ENCODE measurements around the gene CUL4A.
"Not testable (repeated sequence)": the region's sequence is repeated elsewhere in the genome, so short reads cannot be mapped to it uniquely, and the experiment has no call there.

The CUL4A gene

GRCh38 chr13:113209336-113209758, at the start of gene CUL4A:
Gene CUL4A, plus strand, starts transcription at chr13:113209613. Its CDS starts 15 bp downstream, at chr13:113209628.
- no peak for FAIRE-seq
- peak; percentile 30 for DNase-seq (ENCODE audit: low spot score)

DNA sequence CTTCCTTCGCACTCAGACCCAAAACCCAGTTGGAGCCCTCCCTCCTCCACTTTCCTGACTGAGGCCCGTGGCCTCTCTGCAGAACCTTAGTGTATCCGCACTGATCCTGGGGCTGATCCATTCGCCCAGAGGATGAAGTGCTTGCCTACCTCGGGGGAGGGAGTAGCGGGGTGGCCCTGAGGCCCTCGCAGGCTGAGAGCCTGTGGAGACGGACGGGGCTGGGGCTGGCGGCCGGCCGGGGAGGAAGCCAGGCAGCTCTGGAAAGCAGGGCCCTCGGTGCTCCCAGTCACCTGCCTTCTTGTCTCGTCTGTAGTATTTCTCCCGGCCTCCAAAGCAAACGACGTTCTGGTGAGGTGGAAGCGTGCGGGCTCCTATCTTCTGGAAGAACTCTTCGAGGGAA, 49.7 kb upstream of the CUL4A start:
- no peak for DNase-seq (ENCODE audit: low spot score)
- no peak for FAIRE-seq

DNA sequence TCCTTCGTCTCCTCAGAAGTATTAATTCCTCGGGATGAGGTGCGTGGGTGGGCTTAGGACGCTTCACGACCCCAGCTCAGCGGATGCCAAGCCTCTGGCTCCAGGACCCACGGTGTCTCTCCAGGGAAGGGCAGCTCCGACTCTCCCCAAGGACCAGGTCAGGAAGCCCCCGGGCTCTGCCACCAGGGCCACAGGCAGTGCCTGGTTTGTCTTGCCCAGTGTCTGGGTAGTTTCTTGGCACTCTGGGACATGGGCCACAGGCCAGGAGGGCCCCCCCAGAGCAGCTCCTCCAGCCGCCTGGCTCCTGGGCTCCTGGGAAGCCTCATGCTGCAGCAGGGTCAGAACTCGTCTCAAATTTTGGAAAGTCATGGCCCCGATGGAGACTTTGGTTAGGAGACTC, 48.4 kb upstream of the CUL4A start:
- FAIRE-seq (no peak), DNase-seq (ENCODE audit: low spot score) (no peak)

GRCh38 chr13:113161433-113161832, 48.0 kb upstream of the CUL4A start:
- FAIRE-seq (no peak), DNase-seq (ENCODE audit: low spot score) (no peak)

DNA sequence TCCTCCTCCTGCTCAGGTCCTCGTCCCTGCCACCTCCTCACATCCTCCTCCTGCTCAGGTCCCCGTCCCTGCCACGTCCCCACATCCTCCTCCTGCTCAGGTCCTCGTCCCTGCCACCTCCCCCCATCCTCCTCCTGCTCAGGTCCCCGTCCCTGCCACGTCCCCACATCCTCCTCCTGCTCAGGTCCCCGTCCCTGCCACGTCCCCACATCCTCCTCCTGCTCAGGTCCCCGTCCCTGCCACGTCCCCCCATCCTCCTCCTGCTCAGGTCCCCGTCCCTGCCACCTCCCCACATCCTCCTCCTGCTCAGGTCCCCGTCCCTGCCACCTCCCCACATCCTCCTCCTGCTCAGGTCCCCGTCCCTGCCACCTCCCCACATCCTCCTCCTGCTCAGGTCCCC, 47.4 kb upstream of the CUL4A start:
- DNase-seq (ENCODE audit: low spot score), result not testable (repeated sequence)

GRCh38 chr13:113162783-113163685, 46.4 kb upstream of the CUL4A start:
- FAIRE-seq, result no peak
- no peak for DNase-seq (ENCODE audit: low spot score)

More for the DNA sequence above, 47.4 kb upstream of the CUL4A start:
- FAIRE-seq, result not testable (repeated sequence)

GRCh38 chr13:113164492-113164891, 44.9 kb upstream of the CUL4A start:
- FAIRE-seq (no peak), DNase-seq (ENCODE audit: low spot score) (no peak)

- FAIRE-seq, result no peak
- DNase-seq (ENCODE audit: low spot score), result no peak
These were observed 43.1 kb upstream of the CUL4A start for GRCh38 chr13:113166266-113166665.

DNA sequence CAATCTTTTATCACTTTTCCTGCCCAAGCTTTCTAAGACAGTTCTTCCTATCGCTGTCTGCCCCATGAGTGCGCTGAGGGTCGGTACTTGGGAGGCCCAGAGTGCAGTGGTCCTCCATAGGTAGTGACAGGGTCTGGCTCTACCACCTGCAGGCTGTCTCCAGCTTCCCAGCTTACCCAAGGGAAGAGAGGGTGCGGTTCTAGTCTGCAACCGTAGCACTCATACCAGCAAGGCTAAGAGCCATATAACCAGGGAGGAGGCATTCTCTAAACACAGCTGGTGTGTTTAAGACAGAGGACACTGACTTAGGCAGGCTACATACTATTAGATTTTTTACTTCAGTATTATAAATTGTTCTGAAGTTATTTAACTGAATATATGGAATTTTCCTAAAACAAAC, 42.7 kb upstream of the CUL4A start:
- FAIRE-seq (no peak), DNase-seq (ENCODE audit: low spot score) (no peak)

DNA sequence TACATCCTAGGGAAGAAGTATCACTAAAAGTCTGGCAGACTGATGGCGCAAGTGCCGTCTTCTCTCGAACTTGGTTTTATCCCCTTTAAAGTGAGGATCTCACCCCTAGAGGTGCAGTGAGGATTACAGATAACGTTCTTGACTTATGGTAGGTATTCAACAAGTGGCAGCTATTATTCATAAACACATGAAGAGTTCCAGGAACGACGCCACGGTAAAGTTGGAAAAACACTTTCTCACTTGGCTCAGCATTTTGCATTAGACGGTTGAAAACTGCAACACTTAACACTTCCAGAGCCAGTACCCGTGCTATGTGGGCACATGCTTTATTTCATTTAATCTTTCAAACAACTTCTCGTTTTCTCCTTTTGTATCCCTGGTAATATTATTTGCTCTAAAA, 42.3 kb upstream of the CUL4A start:
- FAIRE-seq, result no peak
- no peak for DNase-seq (ENCODE audit: low spot score)

GRCh38 chr13:113167575-113167974, 41.8 kb upstream of the CUL4A start:
- FAIRE-seq, result no peak
- no peak for DNase-seq (ENCODE audit: low spot score)

- no peak for DNase-seq (ENCODE audit: low spot score)
- no peak for FAIRE-seq
These were observed 41.2 kb upstream of the CUL4A start for GRCh38 chr13:113168211-113168610.

- no peak for DNase-seq (ENCODE audit: low spot score)
These were observed 39.8 kb upstream of the CUL4A start for GRCh38 chr13:113169277-113170272.

GRCh38 chr13:113170511-113170910, 38.9 kb upstream of the CUL4A start:
- DNase-seq (ENCODE audit: low spot score) (no peak), FAIRE-seq (no peak)

More at GRCh38 chr13:113169277-113170272, 39.8 kb upstream of the CUL4A start:
- no peak for FAIRE-seq

DNA sequence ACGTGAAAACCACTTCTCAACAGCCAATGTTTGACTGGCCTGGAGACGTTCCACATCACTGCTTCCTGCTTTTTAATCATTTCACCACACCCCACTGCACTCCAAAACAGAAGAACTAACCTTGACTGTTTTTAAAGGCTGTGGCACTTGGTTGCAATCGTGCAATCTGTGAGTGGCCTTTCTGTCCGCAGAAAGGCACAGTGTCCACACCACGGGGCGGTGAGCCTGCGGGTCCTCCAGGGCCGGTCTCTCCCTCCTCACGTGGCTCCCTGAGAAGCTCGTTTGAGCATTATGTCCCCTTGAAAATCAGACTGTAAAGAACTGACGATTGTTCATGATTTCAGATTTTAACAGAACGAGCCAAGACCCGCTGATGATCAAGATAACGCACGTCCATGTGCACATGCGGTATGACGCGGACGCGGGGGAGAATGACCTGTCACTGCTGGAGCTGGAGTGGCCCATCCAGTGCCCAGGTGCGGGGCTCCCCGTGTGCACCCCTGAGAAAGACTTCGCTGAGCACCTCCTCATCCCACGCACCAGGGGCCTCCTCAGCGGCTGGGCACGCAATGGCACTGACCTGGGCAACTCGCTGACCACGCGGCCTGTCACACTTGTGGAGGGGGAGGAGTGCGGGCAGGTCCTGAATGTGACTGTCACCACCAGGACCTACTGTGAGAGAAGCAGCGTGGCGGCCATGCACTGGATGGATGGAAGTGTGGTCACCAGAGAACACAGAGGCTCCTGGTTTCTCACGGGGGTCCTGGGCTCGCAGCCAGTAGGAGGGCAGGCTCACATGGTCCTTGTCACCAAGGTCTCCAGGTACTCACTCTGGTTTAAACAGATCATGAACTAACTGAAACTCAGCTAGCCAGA, 37.9 kb upstream of the CUL4A start:
- FAIRE-seq, result no peak

GRCh38 chr13:113172419-113172926, 36.9 kb upstream of the CUL4A start:
- FAIRE-seq (no peak), DNase-seq (ENCODE audit: low spot score) (no peak)

More for the DNA sequence above, 37.9 kb upstream of the CUL4A start:
- DNase-seq (ENCODE audit: low spot score), result no peak

DNA sequence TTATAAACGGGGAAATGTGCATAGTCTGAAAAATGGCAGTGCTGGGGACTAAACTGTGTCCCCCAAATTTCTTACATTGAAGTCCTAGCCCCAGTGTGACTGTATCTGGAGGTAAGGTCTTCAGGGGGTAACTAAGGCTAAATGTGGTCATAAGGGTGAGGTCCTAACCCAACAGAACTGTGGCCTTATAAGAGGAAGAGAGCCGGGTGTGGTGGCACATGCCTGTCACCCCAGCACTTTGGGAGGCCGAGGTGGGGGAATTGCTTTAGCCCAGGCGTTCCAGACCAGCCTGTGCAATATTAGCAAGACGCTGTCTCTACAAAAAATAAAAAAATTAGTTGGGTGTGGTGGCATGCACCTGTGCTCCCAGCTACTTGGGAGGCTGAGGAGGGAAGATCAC, 33.1 kb upstream of the CUL4A start:
- DNase-seq (ENCODE audit: low spot score) (no peak), FAIRE-seq (no peak)

DNA sequence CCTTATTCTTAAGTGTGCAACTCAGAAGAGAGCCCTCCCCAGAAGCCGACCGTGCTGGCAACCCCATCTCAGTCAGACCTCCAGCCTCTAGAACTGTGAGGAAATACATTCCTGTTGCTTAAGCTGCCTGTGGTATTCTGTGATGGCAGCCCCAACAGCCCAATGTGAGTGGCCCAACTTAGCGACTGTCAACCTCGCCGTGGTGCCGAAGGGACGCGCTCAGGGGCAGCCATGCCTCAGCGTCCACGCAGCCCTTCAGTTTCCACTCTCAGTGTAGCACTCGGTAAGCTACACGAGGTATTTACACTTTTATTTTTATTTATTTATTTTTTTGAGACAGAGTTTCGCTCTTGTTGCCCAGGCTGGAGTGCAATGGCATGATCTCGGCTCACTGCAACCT, 32.6 kb upstream of the CUL4A start:
- DNase-seq (ENCODE audit: low spot score) (no peak), FAIRE-seq (no peak)

GRCh38 chr13:113178070-113178895, 31.1 kb upstream of the CUL4A start:
- DNase-seq (ENCODE audit: low spot score) (no peak), FAIRE-seq (no peak)

DNA sequence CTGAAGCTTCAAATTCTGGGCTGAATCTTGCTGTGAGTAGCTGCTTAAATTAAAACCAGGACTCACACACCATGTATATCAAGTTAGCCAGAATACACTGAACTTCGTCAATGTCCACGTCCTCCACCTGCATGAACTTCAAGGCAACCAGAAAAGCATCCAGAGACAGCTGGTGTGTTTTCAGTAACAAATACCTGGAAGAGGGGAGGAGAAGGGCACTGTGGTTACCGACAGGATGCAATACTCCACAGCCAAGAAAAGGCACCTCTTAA, 30.6 kb upstream of the CUL4A start:
- FAIRE-seq, result no peak
- DNase-seq (ENCODE audit: low spot score), result no peak

Measured in RCC 7860 (cell line).